Inflammatory macrophage treated with lipopolysaccharide for 4 hours (primary cell): Measurements from ENCODE around the gene EFNB1.
"Not testable (repeated sequence)": the region's sequence is repeated elsewhere in the genome, so short reads cannot be mapped to it uniquely, and the experiment has no call there.

Experiments used
- DNase-seq: peaks from one replicate; pipeline ENCODE4 v3.0.0-alpha.2; 2020

EFNB1 gene

DNA sequence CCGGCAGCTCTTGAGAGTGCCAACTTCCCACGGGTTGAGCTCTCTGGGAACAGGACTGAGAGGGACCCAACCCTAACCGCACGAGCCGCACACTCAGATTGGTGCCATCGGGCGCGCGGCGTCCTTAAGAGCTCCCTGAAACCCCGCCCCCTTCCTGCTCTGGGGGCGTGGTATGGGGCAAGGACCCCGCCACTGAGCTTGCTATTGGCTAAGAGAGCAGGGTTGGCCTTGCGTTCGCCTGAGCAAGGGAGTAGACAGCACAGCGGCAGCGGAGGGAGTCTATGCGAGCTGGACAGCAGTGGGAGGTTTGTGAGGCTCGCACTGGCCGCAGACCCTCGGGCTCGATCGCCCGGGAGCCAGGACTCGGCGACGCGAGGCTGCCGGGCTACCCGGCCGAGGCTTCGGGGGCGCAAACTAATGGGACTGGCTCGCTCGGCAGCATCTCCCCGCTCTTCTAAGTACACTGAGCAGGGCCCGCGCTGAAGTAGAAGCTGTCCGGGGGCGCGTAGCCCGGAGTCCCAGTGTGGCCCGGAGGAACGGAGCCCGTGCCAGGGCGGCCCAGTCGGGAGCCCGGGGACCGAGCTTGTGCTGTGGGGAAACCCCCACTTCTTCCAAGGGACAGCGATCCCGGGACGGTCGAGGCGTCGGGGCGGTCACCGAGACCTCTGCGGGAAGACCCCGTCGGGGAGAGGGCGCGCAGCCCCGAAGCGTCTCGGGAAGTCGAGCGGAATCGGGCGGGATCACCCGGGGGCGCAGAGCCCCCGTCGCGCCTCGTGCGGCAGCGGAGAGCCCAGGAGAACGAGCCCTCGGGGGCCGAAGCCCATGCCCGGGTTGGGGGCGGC is at the start of gene EFNB1:
Gene EFNB1 (plus strand): TSS at position 282 of the 842 bp plus-strand sequence. CDS start 756 bp downstream, outside the sequence.
- peak; percentile 92 for DNase-seq

DNA sequence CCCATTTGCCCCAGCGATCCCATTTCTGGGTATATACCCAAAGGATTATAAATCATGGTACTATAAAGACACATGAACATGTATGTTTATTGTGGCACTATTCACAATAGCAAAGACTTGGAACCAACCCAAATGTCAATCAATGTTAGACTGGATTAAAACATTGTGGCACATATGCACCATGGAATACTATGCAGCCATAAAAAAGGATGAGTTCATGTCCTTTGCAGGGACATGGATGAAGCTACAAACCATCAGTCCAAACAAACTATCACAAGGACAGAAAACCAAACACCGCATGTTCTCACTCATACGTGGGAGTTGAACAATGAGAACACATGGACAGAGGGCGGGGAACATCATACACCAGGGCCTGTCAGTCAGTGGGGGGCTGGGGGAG is 47.5 kb upstream of the EFNB1 start:
- DNase-seq = not testable (repeated sequence)

- DNase-seq = no peak
Observed at GRCh38 chrX:68784816-68785215, 44.0 kb upstream of the EFNB1 start.

DNA sequence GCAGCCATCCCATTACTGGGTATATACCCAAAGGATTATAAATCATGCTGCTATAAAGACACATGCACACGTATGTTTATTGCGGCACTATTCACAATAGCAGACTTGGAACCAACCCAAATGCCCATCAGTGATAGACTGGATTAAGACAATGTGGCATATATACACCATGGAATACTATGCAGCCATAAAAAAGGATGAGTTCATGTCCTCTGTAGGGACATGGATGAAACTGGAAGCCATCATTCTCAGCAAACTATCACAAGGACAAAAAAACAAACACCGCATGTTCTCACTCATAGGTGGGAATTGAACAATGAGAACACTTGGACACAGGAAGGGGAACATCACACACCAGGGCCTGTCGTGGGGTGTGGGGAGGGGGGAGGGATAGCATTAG is 42.2 kb upstream of the EFNB1 start:
- not testable (repeated sequence) for DNase-seq

- no peak for DNase-seq
Observed at GRCh38 chrX:68789966-68790365, 38.9 kb upstream of the EFNB1 start.

DNA sequence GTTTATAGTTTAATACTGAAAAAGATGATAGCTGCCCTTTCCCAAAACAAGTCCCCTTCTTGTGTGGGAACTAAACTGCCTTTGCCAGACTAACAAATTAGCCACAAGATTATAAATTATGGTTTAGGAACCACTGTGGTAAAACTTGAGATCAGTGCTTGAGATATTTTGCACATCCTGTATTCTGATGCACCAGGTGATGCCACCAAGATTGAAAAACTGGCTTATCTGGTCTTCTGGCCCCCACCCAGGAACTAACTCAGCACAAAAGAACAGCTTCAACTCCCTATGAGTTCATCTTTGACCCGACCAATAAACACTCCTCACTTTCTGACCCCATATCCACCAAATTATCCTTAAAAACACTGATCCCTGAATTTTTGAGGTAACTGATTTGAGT is 36.7 kb upstream of the EFNB1 start:
- no peak for DNase-seq

GRCh38 chrX:68794461-68794860 is 34.4 kb upstream of the EFNB1 start:
- no peak for DNase-seq

DNA sequence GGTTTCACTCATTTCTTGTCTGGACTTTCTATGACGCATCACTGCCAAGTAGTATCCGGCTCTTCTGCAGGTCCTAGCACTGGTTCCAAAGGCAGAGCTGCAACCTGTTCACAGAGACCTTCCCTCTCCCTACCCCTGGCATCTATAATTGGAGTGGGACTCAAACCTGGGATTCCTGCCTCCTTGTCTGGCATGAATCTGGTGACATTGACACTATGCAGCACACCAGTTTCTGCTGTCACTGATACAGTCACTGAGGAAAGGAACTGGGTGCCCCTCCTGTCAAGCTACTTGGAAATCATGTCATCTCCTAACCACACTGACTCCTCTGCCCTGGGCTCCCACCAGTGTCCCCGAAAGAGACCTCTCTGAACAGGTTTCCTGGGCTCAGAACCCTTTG is 33.1 kb upstream of the EFNB1 start:
- DNase-seq = no peak

- DNase-seq = not testable (repeated sequence)
Observed at GRCh38 chrX:68798400-68798799, 30.4 kb upstream of the EFNB1 start.

GRCh38 chrX:68801737-68802290 is 27.0 kb upstream of the EFNB1 start:
- no peak for DNase-seq

GRCh38 chrX:68807818-68808217 is 21.0 kb upstream of the EFNB1 start:
- DNase-seq = no peak

- no peak for DNase-seq
Observed at GRCh38 chrX:68808686-68809357, 20.0 kb upstream of the EFNB1 start.

GRCh38 chrX:68820476-68821110 is 8.2 kb upstream of the EFNB1 start:
- no peak for DNase-seq

- no peak for DNase-seq
Observed at GRCh38 chrX:68821616-68822015, 7.2 kb upstream of the EFNB1 start.

DNA sequence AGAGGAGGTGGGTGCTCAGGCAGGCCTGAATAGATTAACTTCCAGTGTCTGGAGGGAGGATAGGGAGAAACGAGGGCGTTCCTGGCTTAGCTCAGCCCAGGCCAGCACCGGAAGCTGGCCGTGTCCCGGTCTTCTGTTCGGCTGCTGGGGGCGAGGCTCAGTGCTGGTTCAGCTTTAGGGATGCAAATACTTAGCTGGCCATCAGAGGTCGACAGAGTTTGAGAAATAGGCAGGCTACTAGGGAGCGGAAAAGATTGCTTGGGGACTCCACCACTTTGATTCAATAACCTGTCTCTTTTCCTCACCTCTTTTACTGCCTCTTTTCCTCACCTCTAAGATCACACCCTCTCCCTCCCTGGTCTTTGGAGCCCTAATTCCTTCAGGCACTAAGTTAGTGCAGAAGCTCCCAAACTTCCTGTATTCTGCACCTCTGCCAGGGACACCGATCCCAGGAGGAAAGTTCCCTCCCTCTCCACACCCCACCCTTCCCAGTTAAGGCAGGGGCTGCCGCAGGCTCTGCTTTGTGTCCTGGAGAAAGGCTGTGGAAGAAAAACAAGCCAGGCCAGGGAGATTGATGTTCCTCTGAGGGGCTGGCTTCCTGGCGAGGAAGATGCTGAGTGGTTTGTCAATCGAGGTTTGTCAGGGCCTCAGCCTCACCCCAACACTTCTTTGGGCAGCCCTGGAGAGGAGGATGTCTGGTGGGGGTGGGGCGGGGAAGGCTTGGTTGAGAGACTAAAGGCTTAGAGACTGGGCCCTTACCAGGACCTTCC is 6.0 kb upstream of the EFNB1 start:
- no peak for DNase-seq

DNA sequence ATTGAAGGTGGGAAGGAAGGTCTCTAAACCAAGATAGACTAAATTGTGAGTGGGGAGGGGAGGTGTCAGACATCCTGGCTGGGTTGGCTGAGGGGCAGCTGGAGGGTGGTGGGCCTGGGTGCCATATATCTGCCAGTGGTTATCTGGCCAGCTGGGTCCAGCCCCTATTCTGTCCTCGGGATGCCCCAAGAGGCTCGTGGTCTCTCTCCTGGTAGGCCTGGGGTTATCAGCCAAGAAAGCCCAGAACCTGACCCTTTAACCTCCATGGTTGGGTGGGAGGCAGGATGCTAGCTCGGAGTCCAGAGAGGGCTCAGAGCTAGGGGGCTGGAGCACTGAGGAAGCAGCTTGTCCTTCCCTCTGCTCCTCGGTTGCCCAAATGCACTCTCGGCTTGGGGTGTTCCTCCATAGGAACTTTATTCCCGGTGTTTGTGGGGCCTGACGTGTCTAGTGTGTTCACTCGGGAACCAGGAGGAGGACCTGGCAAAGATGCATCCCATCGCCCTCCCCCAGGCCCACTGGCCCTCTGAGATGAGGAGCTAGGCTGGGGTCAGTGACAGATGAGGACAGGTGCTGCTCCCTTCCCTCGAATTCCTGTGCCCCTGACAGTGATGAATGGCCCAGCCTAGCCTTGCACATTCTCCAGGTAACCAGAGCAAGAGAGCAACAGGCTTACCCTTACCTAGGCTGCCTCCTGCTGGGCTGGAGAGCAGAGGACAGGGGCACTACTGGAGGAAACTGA is 5.2 kb upstream of the EFNB1 start:
- no peak for DNase-seq

GRCh38 chrX:68824152-68824433 is 4.7 kb upstream of the EFNB1 start:
- DNase-seq = no peak

DNA sequence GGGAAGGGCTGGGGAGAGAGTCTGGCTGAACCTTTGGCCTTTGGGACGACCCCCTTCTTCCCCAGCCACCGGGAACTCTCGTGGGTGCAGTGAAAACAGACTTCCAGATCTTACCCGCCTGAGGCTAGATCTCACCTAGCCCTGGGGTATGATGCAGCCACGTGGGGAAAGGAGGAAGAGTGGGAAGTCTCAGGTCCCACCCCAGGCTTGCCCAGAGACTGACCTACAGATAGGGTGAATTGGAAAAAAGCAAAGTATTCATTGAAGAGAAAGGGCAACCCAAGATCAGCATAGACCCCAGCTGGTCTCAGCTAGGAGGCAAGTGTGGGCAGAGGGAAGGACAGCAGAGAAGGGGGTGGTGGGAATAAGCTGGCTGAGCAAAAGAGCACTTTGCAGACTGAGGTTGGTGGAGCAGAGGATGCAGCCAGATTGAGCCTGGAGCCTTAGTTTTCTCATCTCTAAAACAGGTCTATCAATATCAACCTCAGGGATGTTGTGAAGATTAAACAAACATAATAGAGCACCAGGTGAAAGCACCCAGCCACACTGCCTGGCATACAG is 4.2 kb upstream of the EFNB1 start:
- no peak for DNase-seq

- DNase-seq = no peak
Observed at GRCh38 chrX:68826113-68826980, 2.5 kb upstream of the EFNB1 start.

DNA sequence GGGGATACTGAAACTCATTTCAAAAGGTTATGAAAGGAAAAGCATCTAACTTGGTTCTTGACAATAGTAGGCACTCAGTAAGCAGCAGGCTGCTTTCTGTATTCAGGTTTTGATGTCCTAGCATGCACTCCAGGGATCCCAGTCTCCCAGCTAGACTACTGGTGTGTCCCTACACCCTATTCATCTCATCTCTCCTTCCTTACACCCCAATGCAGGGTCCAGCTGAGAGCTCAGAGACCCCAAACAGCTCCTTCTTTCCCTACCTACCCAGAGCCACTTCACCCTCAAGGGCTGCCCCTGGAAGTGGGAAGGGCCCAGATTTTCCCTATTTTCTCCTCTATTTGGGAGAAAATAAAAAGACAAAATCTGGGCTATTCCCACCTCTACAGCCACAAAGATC is 1.6 kb upstream of the EFNB1 start:
- no peak for DNase-seq
